Activated CD8-positive, alpha-beta memory T cell treated with anti-CD3 and anti-CD28 coated beads, Interleukin-2, amount 10 ng/mL, durations not matched to agents 7 days and 5 days (primary cell): Measurements from ENCODE around the gene CLDN5. TPM values are rescaled to one million over a fixed set of nuclear protein-coding genes. Genes with fewer than 3 reads are reported as not detected.

Experiments used
- ATAC-seq: fragments of 150-1000 bp; cut with Tn5 transposase; one replicate; pipeline ENCODE4 v1.10.0; 2021; ENCODE audit warnings: moderate library complexity
- CTCF ChIA-PET: fragments of 350-600 bp; sonication (Branson Sonifier 250); formaldehyde crosslinking; loops from one replicate; lab custom pipeline; 2021; ENCODE audit warnings: antibody characterized with exemption; lab: Charles Lee
- DNase-seq: peaks from one replicate; pipeline ENCODE4 v3.0.0-alpha.2; 2020
- H3K27ac Mint-ChIP-seq: one replicate; pipeline ENCODE4 v1.8.0; 2021; ENCODE audit warnings: mild to moderate bottlenecking, mixed read lengths
- H3K27me3 Mint-ChIP-seq: one replicate; pipeline ENCODE4 v1.8.0; 2021; ENCODE audit warnings: mixed read lengths
- H3K36me3 Mint-ChIP-seq: one replicate; pipeline ENCODE4 v1.8.0; 2021; ENCODE audit warnings: mild to moderate bottlenecking, mixed read lengths
- H3K4me1 Mint-ChIP-seq: one replicate; pipeline ENCODE4 v1.8.0; 2021; ENCODE audit warnings: mixed read lengths
- H3K4me3 Mint-ChIP-seq: one replicate; pipeline ENCODE4 v1.8.0; 2021; ENCODE audit warnings: mild to moderate bottlenecking, moderate library complexity, mixed read lengths
- H3K9me3 Mint-ChIP-seq: one replicate; pipeline ENCODE4 v1.8.0; 2022; ENCODE audit warnings: low read depth, mixed read lengths
- total RNA-seq, 2 experiments: library from RNA; stranded (reverse); gene quantifications; one replicate each; pipeline ENCODE4 v1.2.3, GENCODE V29; 2021

The CLDN5 gene
- total RNA-seq, 2 experiments from 2014 or later, result not detected

- Mint-ChIP-seq H3K4me1 (peaks cover 27% of the 10 kb centered on the region), H3K27ac (no peak overlapping the region), H3K36me3 (peaks cover 56% of the 10 kb centered on the region), H3K9me3 (no peaks in the 10 kb centered on the region), H3K27me3 (no peaks in the 10 kb centered on the region), H3K4me3 (no peak overlapping the region)
- ATAC-seq (no peak), DNase-seq (no peak)
- CTCF ChIA-PET, result no interaction called here
Observed at GRCh38 chr22:19488285-19488684, 35.9 kb downstream of the CLDN5 start.

- H3K27ac Mint-ChIP-seq, result no peak overlapping the region
- CTCF ChIA-PET, result no interaction called here
Observed at GRCh38 chr22:19483481-19484244, 40.5 kb downstream of the CLDN5 start.

GRCh38 chr22:19482297-19482696 is 41.9 kb downstream of the CLDN5 start:
- CTCF ChIA-PET, result no interaction called here
- H3K4me3 Mint-ChIP-seq, result no peak overlapping the region
- no peaks in the 10 kb centered on the region for H3K27me3 Mint-ChIP-seq
- no peak for DNase-seq
- H3K36me3 Mint-ChIP-seq, result peaks cover 33% of the 10 kb centered on the region
- H3K4me1 Mint-ChIP-seq, result peaks cover 30% of the 10 kb centered on the region
- no peaks in the 10 kb centered on the region for H3K9me3 Mint-ChIP-seq
- no peak for ATAC-seq
- no peak overlapping the region for H3K27ac Mint-ChIP-seq

More at GRCh38 chr22:19483481-19484244, 40.5 kb downstream of the CLDN5 start:
- Mint-ChIP-seq H3K36me3 (peaks cover 43% of the 10 kb centered on the region), H3K9me3 (no peaks in the 10 kb centered on the region), H3K4me3 (no peak overlapping the region), H3K4me1 (peaks cover 24% of the 10 kb centered on the region), H3K27me3 (no peaks in the 10 kb centered on the region)
- no peak for ATAC-seq
- no peak for DNase-seq

GRCh38 chr22:19480789-19481188 is 43.4 kb downstream of the CLDN5 start:
- ATAC-seq (no peak), DNase-seq (no peak)
- CTCF ChIA-PET, result interaction anchor here (1.5 kb wide), 1 partner anchor 337 kb away, joined by 6 read pairs; the partner anchor contains the start of gene ESS2
- H3K4me3 Mint-ChIP-seq, result peak overlapping the region; percentile 99
- H3K9me3 Mint-ChIP-seq, result no peaks in the 10 kb centered on the region
- H3K36me3 Mint-ChIP-seq, result peaks cover 28% of the 10 kb centered on the region
- H3K27me3 Mint-ChIP-seq, result no peaks in the 10 kb centered on the region
- peak overlapping the region; percentile 98 for H3K27ac Mint-ChIP-seq
- H3K4me1 Mint-ChIP-seq, result peaks cover 41% of the 10 kb centered on the region

- DNase-seq, result no peak
Observed at GRCh38 chr22:19480173-19480568, 44.0 kb downstream of the CLDN5 start.

GRCh38 chr22:19479355-19480172 is 44.6 kb downstream of the CLDN5 start, which contains the start of gene CDC45:
Gene CDC45 (plus strand): TSS chr22:19479920. CDS start chr22:19479969, 49 bp downstream.
- CTCF ChIA-PET, result interaction anchor here (0.5 to 1.5 kb wide), 6 partner anchors 20 to 335 kb away, joined by 3 to 6 read pairs (median 4); partner anchors contain the start of genes C22orf39, ESS2 and SLC25A1
- H3K36me3 Mint-ChIP-seq, result peaks cover 21% of the 10 kb centered on the region
- DNase-seq (peak; percentile 98), ATAC-seq (peak; percentile 93)
- H3K4me1 Mint-ChIP-seq, result peaks cover 41% of the 10 kb centered on the region
- peak within 1 kb of the TSS; percentile 98 for H3K27ac Mint-ChIP-seq
- no peaks in the 10 kb centered on the region for H3K9me3 Mint-ChIP-seq
- no peaks in the 10 kb centered on the region for H3K27me3 Mint-ChIP-seq
- peak within 1 kb of the TSS; percentile 99 for H3K4me3 Mint-ChIP-seq

More at GRCh38 chr22:19480173-19480568, 44.0 kb downstream of the CLDN5 start:
- Mint-ChIP-seq H3K4me3 (peak overlapping the region; percentile 99), H3K27me3 (no peaks in the 10 kb centered on the region), H3K9me3 (no peaks in the 10 kb centered on the region), H3K36me3 (peaks cover 26% of the 10 kb centered on the region), H3K27ac (peak overlapping the region; percentile 98), H3K4me1 (peaks cover 41% of the 10 kb centered on the region)
- CTCF ChIA-PET, result interaction anchor here (0.5 to 1.5 kb wide), 5 partner anchors 21 to 336 kb away, joined by 3 to 6 read pairs (median 4); partner anchors contain the start of genes C22orf39, ESS2 and SLC25A1
- ATAC-seq, result peak; percentile 2

- no peaks in the 10 kb centered on the region for H3K9me3 Mint-ChIP-seq
- CTCF ChIA-PET, result interaction anchor here (1.0 to 2.7 kb wide), 6 partner anchors 10 to 334 kb away, joined by 3 to 16 read pairs (median 4); partner anchors contain the start of genes C22orf39 and ESS2
- H3K36me3 Mint-ChIP-seq, result peaks cover 18% of the 10 kb centered on the region
- H3K27ac Mint-ChIP-seq, result peak within 1 kb of the TSS; percentile 98
- DNase-seq, result peak; percentile 88
- peak within 1 kb of the TSS; percentile 99 for H3K4me3 Mint-ChIP-seq
- peak; percentile 62 for ATAC-seq
- H3K4me1 Mint-ChIP-seq, result peaks cover 40% of the 10 kb centered on the region
- H3K27me3 Mint-ChIP-seq, result no peaks in the 10 kb centered on the region
Observed at GRCh38 chr22:19478901-19479354, 45.3 kb downstream of the CLDN5 start, which contains the start of gene UFD1. Gene UFD1 (minus strand): TSS chr22:19479193. CDS start chr22:19479085, 108 bp downstream.

- Mint-ChIP-seq H3K9me3 (no peaks in the 10 kb centered on the region), H3K27ac (peak overlapping the region; percentile 98), H3K27me3 (no peaks in the 10 kb centered on the region), H3K36me3 (peaks cover 18% of the 10 kb centered on the region), H3K4me1 (peaks cover 35% of the 10 kb centered on the region), H3K4me3 (peak overlapping the region; percentile 99)
- ATAC-seq (no peak), DNase-seq (peak; percentile 50)
- CTCF ChIA-PET, result interaction anchor here (0.8 to 2.7 kb wide), 13 partner anchors 10 to 333 kb away, joined by 3 to 16 read pairs (median 4); partner anchors contain the start of genes ESS2 and HIRA
Observed at GRCh38 chr22:19478045-19478900, 45.9 kb downstream of the CLDN5 start.

- H3K27ac Mint-ChIP-seq, result peak overlapping the region; percentile 98
- no peaks in the 10 kb centered on the region for H3K27me3 Mint-ChIP-seq
- peaks cover 15% of the 10 kb centered on the region for H3K36me3 Mint-ChIP-seq
- no peaks in the 10 kb centered on the region for H3K9me3 Mint-ChIP-seq
- DNase-seq, result no peak
- peak overlapping the region; percentile 99 for H3K4me3 Mint-ChIP-seq
- no peak for ATAC-seq
- CTCF ChIA-PET, result interaction anchor here (0.8 to 2.7 kb wide), 14 partner anchors 9 to 333 kb away, joined by 3 to 16 read pairs (median 4); partner anchors contain the start of genes ESS2 and HIRA
- H3K4me1 Mint-ChIP-seq, result peaks cover 32% of the 10 kb centered on the region
Observed at GRCh38 chr22:19477321-19478044, 46.7 kb downstream of the CLDN5 start.

GRCh38 chr22:19476023-19476422 is 48.2 kb downstream of the CLDN5 start:
- Mint-ChIP-seq H3K4me1 (peaks cover 31% of the 10 kb centered on the region), H3K9me3 (no peaks in the 10 kb centered on the region), H3K36me3 (peaks cover 21% of the 10 kb centered on the region), H3K27me3 (no peaks in the 10 kb centered on the region), H3K27ac (peak overlapping the region; percentile 32), H3K4me3 (no peak overlapping the region)
- ATAC-seq (no peak), DNase-seq (no peak)
- CTCF ChIA-PET, result interaction anchor here (1.7 to 2.7 kb wide), 2 partner anchors 296 to 331 kb away, joined by 10 to 16 read pairs; partner anchors contain the start of gene ESS2

- DNase-seq (no peak), ATAC-seq (no peak)
- H3K36me3 Mint-ChIP-seq, result peaks cover 29% of the 10 kb centered on the region
- H3K27ac Mint-ChIP-seq, result no peak overlapping the region
- H3K27me3 Mint-ChIP-seq, result no peaks in the 10 kb centered on the region
- H3K4me3 Mint-ChIP-seq, result no peak overlapping the region
- no peaks in the 10 kb centered on the region for H3K9me3 Mint-ChIP-seq
- CTCF ChIA-PET, result interaction anchor here (1.6 to 2.1 kb wide), 2 partner anchors 81 to 156 kb away, joined by 4 to 11 read pairs; no protein-coding TSS in a partner anchor
- H3K4me1 Mint-ChIP-seq, result peaks cover 19% of the 10 kb centered on the region
Observed at GRCh38 chr22:19473578-19473977, 50.6 kb downstream of the CLDN5 start.
